ENCODE results near the gene CCR9.

The CCR9 gene

DNA sequence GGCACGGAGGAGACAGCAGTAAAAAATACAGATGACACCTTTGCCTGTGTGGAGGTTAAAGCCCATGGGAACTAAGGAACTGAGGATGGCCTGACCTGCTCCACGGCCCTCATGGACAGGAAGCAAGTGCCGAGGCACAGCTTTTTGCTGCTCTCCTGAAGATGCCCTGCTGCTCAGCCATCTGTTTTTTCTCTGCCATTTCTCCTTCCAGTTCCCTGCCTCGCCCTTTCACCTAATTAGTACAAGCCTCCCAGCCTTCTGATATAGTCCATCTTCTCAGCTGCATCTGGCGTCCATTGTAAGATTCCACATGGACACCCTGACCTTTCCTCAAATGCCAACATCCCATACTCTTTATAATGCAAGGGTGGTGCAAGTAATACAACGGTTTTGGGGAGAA, 45.2 kb downstream of the CCR9 start:
- H4K20me1 ChIP-seq (ENCODE audit: insufficient read depth, low read length, poor library complexity, severe bottlenecking): no peaks in the 10 kb centered on the region
- no peak for TF ChIP-seq CTCF (conservative IDR thresholded peaks at IDR 0.05; ENCODE audit: low read length)
- no peak for TF ChIP-seq EZH2phosphoT487 (IDR thresholded peaks at IDR 0.05; ENCODE audit: borderline replicate concordance)
- no peaks in the 10 kb centered on the region for H3K27me3 ChIP-seq (ENCODE audit: insufficient read depth, low read length, poor library complexity, severe bottlenecking)
- H3K79me2 ChIP-seq (ENCODE audit: insufficient read depth, low read length): no peaks in the 10 kb centered on the region
- no peaks in the 10 kb centered on the region for H3K4me1 ChIP-seq (ENCODE audit: insufficient read depth, low read length, poor library complexity, severe bottlenecking)
- H3F3A ChIP-seq (ENCODE audit: low read depth): no peaks in the 10 kb centered on the region
- H3K9me3 ChIP-seq (ENCODE audit: insufficient read depth, low read depth, low read length): no peaks in the 10 kb centered on the region
- H3K4me3 ChIP-seq (ENCODE audit: low read length, poor library complexity, severe bottlenecking): no peak overlapping the region
- no peak overlapping the region for H2AFZ ChIP-seq (ENCODE audit: low read length)
- no peak overlapping the region for H3K9ac ChIP-seq (ENCODE audit: low read depth, low read length, poor library complexity, severe bottlenecking)
- no peaks in the 10 kb centered on the region for H3K9me2 ChIP-seq (replicated peaks; ENCODE audit: low read depth, low read length)
- no peak overlapping the region for H3K4me2 ChIP-seq (ENCODE audit: low read depth, low read length, poor library complexity, severe bottlenecking)
- H3K36me3 ChIP-seq (ENCODE audit: insufficient read depth, low read length): peaks cover 48% of the 10 kb centered on the region; the same call in 1 of the 2 replicates

DNA sequence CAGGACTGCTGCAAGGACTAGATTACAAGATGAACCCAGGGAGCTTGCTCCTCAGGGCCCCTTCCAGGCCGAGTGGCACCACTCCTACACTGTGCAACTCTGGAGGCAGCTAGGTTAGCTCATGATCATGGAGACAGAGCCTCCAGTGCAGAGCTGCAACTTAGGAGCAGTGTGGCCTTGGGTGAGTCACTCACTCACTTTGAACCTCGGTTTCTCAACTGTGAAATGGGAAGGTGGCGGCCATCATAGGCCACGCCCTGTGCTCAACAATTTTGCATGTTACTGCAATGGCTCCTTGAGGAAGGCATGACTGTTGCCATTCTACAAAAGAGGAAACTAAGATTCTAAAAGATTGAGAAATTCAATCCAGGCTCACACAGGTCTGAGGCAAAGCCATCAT, 45.8 kb downstream of the CCR9 start:
- Histone ChIP-seq H3K79me2 (ENCODE audit: insufficient read depth, low read length) (no peaks in the 10 kb centered on the region), H3K4me2 (ENCODE audit: low read depth, low read length, poor library complexity, severe bottlenecking) (no peak overlapping the region), H4K20me1 (ENCODE audit: insufficient read depth, low read length, poor library complexity, severe bottlenecking) (no peaks in the 10 kb centered on the region), H3K27me3 (ENCODE audit: insufficient read depth, low read length, poor library complexity, severe bottlenecking) (no peaks in the 10 kb centered on the region), H3K4me1 (ENCODE audit: insufficient read depth, low read length, poor library complexity, severe bottlenecking) (no peaks in the 10 kb centered on the region), H3K4me3 (ENCODE audit: low read length, poor library complexity, severe bottlenecking) (no peak overlapping the region), H3K9me3 (ENCODE audit: insufficient read depth, low read depth, low read length) (no peaks in the 10 kb centered on the region), H3K36me3 (ENCODE audit: insufficient read depth, low read length) (peaks cover 48% of the 10 kb centered on the region; the same call in 1 of the 2 replicates), H2AFZ (ENCODE audit: low read length) (no peak overlapping the region), H3K9ac (ENCODE audit: low read depth, low read length, poor library complexity, severe bottlenecking) (no peak overlapping the region), H3F3A (ENCODE audit: low read depth) (no peaks in the 10 kb centered on the region), H3K9me2 (replicated peaks; ENCODE audit: low read depth, low read length) (no peaks in the 10 kb centered on the region)
- TF ChIP-seq CTCF (conservative IDR thresholded peaks at IDR 0.05; ENCODE audit: low read length): no peak
- no peak for TF ChIP-seq EZH2phosphoT487 (IDR thresholded peaks at IDR 0.05; ENCODE audit: borderline replicate concordance)

GRCh38 chr3:45933591-45933990, 47.2 kb downstream of the CCR9 start:
- Histone ChIP-seq H3K4me2 (ENCODE audit: low read depth, low read length, poor library complexity, severe bottlenecking) (no peak overlapping the region), H3K9me3 (ENCODE audit: insufficient read depth, low read depth, low read length) (no peaks in the 10 kb centered on the region), H3K36me3 (ENCODE audit: insufficient read depth, low read length) (peaks cover 39% of the 10 kb centered on the region; the same call in 1 of the 2 replicates), H3K4me3 (ENCODE audit: low read length, poor library complexity, severe bottlenecking) (no peak overlapping the region), H3F3A (ENCODE audit: low read depth) (no peaks in the 10 kb centered on the region), H2AFZ (ENCODE audit: low read length) (no peak overlapping the region), H3K9ac (ENCODE audit: low read depth, low read length, poor library complexity, severe bottlenecking) (no peak overlapping the region), H3K4me1 (ENCODE audit: insufficient read depth, low read length, poor library complexity, severe bottlenecking) (no peaks in the 10 kb centered on the region), H4K20me1 (ENCODE audit: insufficient read depth, low read length, poor library complexity, severe bottlenecking) (no peaks in the 10 kb centered on the region), H3K27me3 (ENCODE audit: insufficient read depth, low read length, poor library complexity, severe bottlenecking) (no peaks in the 10 kb centered on the region), H3K79me2 (ENCODE audit: insufficient read depth, low read length) (no peaks in the 10 kb centered on the region), H3K9me2 (replicated peaks; ENCODE audit: low read depth, low read length) (no peaks in the 10 kb centered on the region)
- no peak for TF ChIP-seq EZH2phosphoT487 (IDR thresholded peaks at IDR 0.05; ENCODE audit: borderline replicate concordance)
- no peak for TF ChIP-seq CTCF (conservative IDR thresholded peaks at IDR 0.05; ENCODE audit: low read length)

Data from Loucy (cell line).